PFSK-1 (cell line): ENCODE data around the gene CAPN3.

Source experiments
- POLR2AphosphoS5 ChIP-seq: IDR thresholded peaks from 2 replicates; pipeline ENCODE4 v1.6.1; 2012; ENCODE audit warnings: low read depth, mild to moderate bottlenecking, control low read depth, low read length, moderate library complexity
- SIN3A ChIP-seq: IDR thresholded peaks from 2 replicates; pipeline ENCODE4 v1.6.1; 2012; ENCODE audit warnings: mild to moderate bottlenecking, low read length, moderate library complexity, borderline replicate concordance; ENCODE audit not compliant: insufficient read depth
- TF ChIP-seq, protein P1 (sequence below), 2 experiments: IDR thresholded peaks; 2 replicates each; pipeline versions ENCODE4 v1.6.1 to v1.8.0; 2011 to 2012; ENCODE audit warnings: low read depth in 2 of 2, low read length in 2 of 2, control low read depth in 1 of 2, inconsistent platforms in 1 of 2, mild to moderate bottlenecking in 1 of 2, moderate library complexity in 1 of 2; ENCODE audit not compliant: insufficient read depth in 1 of 2

DNA sequence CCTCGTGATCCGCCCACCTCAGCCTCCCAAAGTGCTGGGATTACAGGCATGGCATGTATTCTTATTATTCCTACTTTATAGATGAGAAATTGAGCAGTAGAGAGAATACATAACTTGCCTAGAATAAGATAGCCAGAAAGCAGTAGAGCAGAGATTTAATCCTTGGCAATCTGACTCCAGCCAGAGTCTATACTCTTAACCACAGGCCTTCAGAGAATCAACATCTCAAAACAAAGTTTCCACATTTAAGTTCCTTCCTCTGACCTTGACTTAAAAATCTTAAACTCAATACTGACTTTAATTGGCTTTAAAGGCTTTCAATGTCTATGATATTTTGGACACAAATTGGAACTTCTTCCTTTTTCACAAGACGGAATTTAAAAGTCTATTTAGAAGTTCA is 94.5 kb downstream of the CAPN3 start:
- TF ChIP-seq, protein P1, sequence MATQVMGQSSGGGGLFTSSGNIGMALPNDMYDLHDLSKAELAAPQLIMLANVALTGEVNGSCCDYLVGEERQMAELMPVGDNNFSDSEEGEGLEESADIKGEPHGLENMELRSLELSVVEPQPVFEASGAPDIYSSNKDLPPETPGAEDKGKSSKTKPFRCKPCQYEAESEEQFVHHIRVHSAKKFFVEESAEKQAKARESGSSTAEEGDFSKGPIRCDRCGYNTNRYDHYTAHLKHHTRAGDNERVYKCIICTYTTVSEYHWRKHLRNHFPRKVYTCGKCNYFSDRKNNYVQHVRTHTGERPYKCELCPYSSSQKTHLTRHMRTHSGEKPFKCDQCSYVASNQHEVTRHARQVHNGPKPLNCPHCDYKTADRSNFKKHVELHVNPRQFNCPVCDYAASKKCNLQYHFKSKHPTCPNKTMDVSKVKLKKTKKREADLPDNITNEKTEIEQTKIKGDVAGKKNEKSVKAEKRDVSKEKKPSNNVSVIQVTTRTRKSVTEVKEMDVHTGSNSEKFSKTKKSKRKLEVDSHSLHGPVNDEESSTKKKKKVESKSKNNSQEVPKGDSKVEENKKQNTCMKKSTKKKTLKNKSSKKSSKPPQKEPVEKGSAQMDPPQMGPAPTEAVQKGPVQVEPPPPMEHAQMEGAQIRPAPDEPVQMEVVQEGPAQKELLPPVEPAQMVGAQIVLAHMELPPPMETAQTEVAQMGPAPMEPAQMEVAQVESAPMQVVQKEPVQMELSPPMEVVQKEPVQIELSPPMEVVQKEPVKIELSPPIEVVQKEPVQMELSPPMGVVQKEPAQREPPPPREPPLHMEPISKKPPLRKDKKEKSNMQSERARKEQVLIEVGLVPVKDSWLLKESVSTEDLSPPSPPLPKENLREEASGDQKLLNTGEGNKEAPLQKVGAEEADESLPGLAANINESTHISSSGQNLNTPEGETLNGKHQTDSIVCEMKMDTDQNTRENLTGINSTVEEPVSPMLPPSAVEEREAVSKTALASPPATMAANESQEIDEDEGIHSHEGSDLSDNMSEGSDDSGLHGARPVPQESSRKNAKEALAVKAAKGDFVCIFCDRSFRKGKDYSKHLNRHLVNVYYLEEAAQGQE (IDR thresholded peaks at IDR 0.05; ENCODE audit: insufficient read depth in 1 of 2, low read depth in 2 of 2, low read length in 2 of 2): no peak
- TF ChIP-seq SIN3A (no peak), POLR2AphosphoS5 (no peak)
